Thyroid gland (tissue), 4 donors: Measurements from ENCODE around the gene GAS6.

ENCODE experiments used
- POLR2A ChIP-seq, 2 donors: fragments of 450-650 bp; IDR thresholded peaks; one replicate each; pipeline ENCODE4 v1.6.1; 2017; ENCODE audit warnings: antibody characterized with exemption in 2 of 2, mild to moderate bottlenecking in 2 of 2, moderate library complexity in 1 of 2
- TF ChIP-seq, protein P1 (sequence below), 6 experiments: fragments of 200-600 bp in 3 of 6; fragments of 450-650 bp in 3 of 6; sonication (generic) in 3 of 6; IDR thresholded peaks; one replicate each; pipeline ENCODE4 v1.5.1; 2016 to 2019; ENCODE audit warnings: antibody characterized with exemption in 6 of 6, mild to moderate bottlenecking in 2 of 6, inconsistent platforms in 1 of 6, moderate library complexity in 1 of 6

DNA sequence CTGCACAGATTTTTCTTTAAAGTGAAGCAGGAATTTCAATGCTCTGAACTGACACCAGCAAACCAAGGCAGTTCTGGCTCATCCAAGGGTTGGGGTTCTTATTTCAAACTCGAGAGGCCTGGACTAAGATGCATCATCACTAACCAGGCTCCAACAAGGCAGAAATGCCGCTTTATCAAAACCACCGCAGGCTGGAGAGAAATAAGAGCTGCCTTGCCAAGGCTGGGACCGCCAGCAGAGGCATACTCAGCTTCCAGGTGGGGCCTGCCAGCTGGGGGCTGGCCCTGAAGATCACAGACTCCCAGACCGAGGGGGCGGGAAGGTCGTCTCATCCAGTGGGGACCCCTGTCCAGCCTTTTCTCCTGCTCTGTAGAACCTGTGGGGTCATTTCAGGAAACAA lies 37.4 kb upstream of the GAS6 start:
- TF ChIP-seq, protein P1, sequence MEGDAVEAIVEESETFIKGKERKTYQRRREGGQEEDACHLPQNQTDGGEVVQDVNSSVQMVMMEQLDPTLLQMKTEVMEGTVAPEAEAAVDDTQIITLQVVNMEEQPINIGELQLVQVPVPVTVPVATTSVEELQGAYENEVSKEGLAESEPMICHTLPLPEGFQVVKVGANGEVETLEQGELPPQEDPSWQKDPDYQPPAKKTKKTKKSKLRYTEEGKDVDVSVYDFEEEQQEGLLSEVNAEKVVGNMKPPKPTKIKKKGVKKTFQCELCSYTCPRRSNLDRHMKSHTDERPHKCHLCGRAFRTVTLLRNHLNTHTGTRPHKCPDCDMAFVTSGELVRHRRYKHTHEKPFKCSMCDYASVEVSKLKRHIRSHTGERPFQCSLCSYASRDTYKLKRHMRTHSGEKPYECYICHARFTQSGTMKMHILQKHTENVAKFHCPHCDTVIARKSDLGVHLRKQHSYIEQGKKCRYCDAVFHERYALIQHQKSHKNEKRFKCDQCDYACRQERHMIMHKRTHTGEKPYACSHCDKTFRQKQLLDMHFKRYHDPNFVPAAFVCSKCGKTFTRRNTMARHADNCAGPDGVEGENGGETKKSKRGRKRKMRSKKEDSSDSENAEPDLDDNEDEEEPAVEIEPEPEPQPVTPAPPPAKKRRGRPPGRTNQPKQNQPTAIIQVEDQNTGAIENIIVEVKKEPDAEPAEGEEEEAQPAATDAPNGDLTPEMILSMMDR (IDR thresholded peaks at IDR 0.05) = no peak
- no peak for TF ChIP-seq POLR2A (IDR thresholded peaks at IDR 0.05)
